HUES48 (cell line): ENCODE results near the gene RECQL5.

Source experiments
- H3K27ac ChIP-seq: one replicate; pipeline ENCODE4 v1.7.0; 2013; ENCODE audit warnings: low read depth, low read length, inconsistent platforms
- H3K27me3 ChIP-seq: 2 replicates; pipeline ENCODE4 v1.6.1; 2013; ENCODE audit warnings: mild to moderate bottlenecking, low read length; ENCODE audit not compliant: control insufficient read depth, insufficient read depth
- H3K36me3 ChIP-seq: 2 replicates; pipeline ENCODE4 v1.6.1; 2013; ENCODE audit warnings: low read length; ENCODE audit not compliant: control insufficient read depth, insufficient read depth
- H3K4me1 ChIP-seq: 2 replicates; pipeline ENCODE4 v1.6.1; 2013; ENCODE audit warnings: mild to moderate bottlenecking, low read length; ENCODE audit not compliant: control insufficient read depth, insufficient read depth
- H3K4me3 ChIP-seq: 2 replicates; pipeline ENCODE4 v1.5.1; 2013; ENCODE audit warnings: mild to moderate bottlenecking, low read depth, low read length
- H3K9ac ChIP-seq: 2 replicates; pipeline ENCODE4 v1.6.1; 2013; ENCODE audit warnings: mild to moderate bottlenecking, low read depth, low read length, moderate library complexity
- H3K9me3 ChIP-seq: 2 replicates; pipeline ENCODE4 v1.6.1; 2013; ENCODE audit warnings: low read length; ENCODE audit not compliant: control insufficient read depth, insufficient read depth

The RECQL5 gene

GRCh38 chr17:75647921-75648320 lies 19.0 kb downstream of the RECQL5 start:
- peaks cover 35% of the 10 kb centered on the region for H3K36me3 ChIP-seq
- H3K9me3 ChIP-seq = no peaks in the 10 kb centered on the region

GRCh38 chr17:75647061-75647460 lies 19.9 kb downstream of the RECQL5 start:
- Histone ChIP-seq H3K9me3 (no peaks in the 10 kb centered on the region), H3K9ac (no peak overlapping the region), H3K27ac (peak overlapping the region; percentile 90), H3K4me3 (no peak overlapping the region), H3K36me3 (peaks cover 35% of the 10 kb centered on the region), H3K27me3 (no peaks in the 10 kb centered on the region), H3K4me1 (peaks cover 15% of the 10 kb centered on the region)

More at GRCh38 chr17:75647921-75648320, 19.0 kb downstream of the RECQL5 start:
- Histone ChIP-seq H3K4me3 (no peak overlapping the region), H3K4me1 (peaks cover 8% of the 10 kb centered on the region), H3K27ac (no peak overlapping the region), H3K9ac (no peak overlapping the region), H3K27me3 (no peaks in the 10 kb centered on the region)

DNA sequence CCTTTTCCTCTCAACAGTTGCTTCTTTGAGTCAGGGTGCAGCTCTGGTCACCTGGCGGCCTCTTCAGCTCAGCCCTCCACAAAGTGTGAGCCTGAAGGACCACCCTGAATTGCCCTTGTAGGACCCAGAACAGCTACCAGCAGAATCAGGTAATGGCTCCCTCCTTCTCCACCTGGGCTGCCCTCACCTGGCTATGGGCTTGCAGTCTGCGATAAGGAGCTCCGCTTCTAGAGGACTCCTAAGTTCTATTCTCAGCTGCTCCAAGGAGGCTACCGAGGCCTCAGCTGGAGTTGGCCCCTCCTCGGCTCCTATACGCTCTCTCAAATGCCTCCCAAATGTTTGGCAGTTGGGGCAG lies 20.3 kb downstream of the RECQL5 start:
- Histone ChIP-seq H3K4me3 (no peak overlapping the region), H3K4me1 (peaks cover 15% of the 10 kb centered on the region), H3K36me3 (peaks cover 33% of the 10 kb centered on the region), H3K9ac (no peak overlapping the region), H3K9me3 (no peaks in the 10 kb centered on the region), H3K27me3 (no peaks in the 10 kb centered on the region), H3K27ac (peak overlapping the region; percentile 90)

GRCh38 chr17:75645889-75646637 lies 20.9 kb downstream of the RECQL5 start:
- H3K27ac ChIP-seq = peak overlapping the region; percentile 90
- H3K4me1 ChIP-seq = peaks cover 15% of the 10 kb centered on the region
- H3K9ac ChIP-seq = no peak overlapping the region
- H3K27me3 ChIP-seq = no peaks in the 10 kb centered on the region
- H3K36me3 ChIP-seq = peaks cover 28% of the 10 kb centered on the region
- H3K9me3 ChIP-seq = no peaks in the 10 kb centered on the region
- no peak overlapping the region for H3K4me3 ChIP-seq

DNA sequence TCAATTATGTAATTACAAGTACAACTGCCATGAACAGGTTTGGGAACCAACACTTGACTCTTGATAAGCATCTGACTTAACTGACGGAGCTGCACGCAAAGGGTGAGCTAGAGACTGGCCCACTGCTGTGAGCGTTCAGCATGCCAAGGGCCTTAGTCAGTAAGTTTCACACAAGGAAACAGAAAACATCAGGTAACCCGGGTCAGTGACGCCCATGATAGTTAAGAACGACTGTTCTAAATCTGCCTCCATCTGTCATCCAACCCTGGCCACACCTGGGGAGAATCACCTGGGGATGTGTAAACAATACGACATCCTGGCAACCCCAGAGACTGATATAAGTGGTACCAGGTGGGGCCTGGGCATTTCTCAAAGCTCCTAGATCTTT lies 21.5 kb downstream of the RECQL5 start:
- Histone ChIP-seq H3K27me3 (no peaks in the 10 kb centered on the region), H3K9me3 (no peaks in the 10 kb centered on the region), H3K36me3 (peaks cover 22% of the 10 kb centered on the region), H3K27ac (peak overlapping the region; percentile 90), H3K9ac (no peak overlapping the region), H3K4me1 (peaks cover 15% of the 10 kb centered on the region), H3K4me3 (no peak overlapping the region)

DNA sequence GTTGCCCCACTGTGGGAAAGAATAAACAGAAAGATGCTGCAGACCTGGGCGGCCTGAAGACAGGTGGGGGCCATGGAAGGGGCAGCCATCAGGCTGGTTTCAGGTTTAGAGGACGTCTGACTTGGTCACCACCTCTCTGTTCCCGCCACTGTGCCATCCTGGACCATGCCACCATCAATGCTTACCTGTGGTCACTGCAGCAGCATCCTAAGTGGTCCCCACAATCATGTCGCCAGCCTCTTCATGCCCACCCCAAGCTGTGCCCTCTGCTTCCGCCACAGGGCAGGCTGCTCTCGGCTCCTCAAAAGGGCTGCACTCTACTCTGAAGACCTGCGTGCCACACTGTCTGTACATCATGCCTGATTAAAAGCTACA lies 23.3 kb downstream of the RECQL5 start:
- no peaks in the 10 kb centered on the region for H3K9me3 ChIP-seq
- peak overlapping the region; percentile 79 for H3K27ac ChIP-seq
- H3K4me1 ChIP-seq = peaks cover 15% of the 10 kb centered on the region
- no peak overlapping the region for H3K4me3 ChIP-seq
- peak overlapping the region; percentile 27; the same call in 1 of the 2 replicates for H3K9ac ChIP-seq
- no peaks in the 10 kb centered on the region for H3K27me3 ChIP-seq
- H3K36me3 ChIP-seq = peaks cover 6% of the 10 kb centered on the region

- H3K9ac ChIP-seq = peak overlapping the region; percentile 27; the same call in 1 of the 2 replicates
- H3K4me1 ChIP-seq = peaks cover 15% of the 10 kb centered on the region
- peaks cover 5% of the 10 kb centered on the region; the same call in 1 of the 2 replicates for H3K36me3 ChIP-seq
- H3K4me3 ChIP-seq = 0 out of 2 replicates have a peak overlapping the region, but pooled peaks have one; percentile 9
- H3K9me3 ChIP-seq = no peaks in the 10 kb centered on the region
- peak overlapping the region; percentile 79 for H3K27ac ChIP-seq
- H3K27me3 ChIP-seq = no peaks in the 10 kb centered on the region
These were observed 23.9 kb downstream of the RECQL5 start for GRCh38 chr17:75642784-75643642.

DNA sequence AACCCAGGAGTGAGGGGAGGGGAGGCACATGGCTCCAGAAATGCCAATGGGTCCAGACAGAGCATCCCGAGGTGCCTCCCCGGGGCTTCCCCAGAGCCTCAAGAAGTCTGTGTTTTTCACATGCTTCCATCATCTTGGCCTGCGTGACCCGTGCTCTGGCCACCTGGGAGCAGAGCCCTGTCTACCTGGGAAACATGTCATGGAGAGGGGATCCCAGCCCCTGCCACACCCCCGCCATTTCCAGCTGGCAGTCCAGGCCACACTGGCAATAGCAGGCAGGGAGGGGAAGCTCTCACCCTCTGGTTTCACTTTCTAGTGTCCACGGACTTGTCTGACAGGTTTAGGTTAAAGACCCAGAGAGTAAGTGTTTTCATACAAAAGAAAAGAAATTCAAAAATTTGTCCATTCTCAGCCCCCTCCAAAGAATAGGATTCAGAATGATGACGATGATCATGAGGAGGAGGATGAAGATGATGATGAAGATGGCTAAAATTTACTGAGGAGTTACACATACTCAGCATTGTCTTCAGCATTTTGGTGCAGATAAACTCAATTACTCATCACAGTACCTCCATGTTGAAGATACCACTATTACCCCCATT lies 24.7 kb downstream of the RECQL5 start:
- Histone ChIP-seq H3K4me1 (peaks cover 15% of the 10 kb centered on the region), H3K36me3 (peaks cover 4% of the 10 kb centered on the region; the same call in 1 of the 2 replicates), H3K9me3 (no peaks in the 10 kb centered on the region), H3K9ac (no peak overlapping the region), H3K4me3 (no peak overlapping the region), H3K27ac (peak overlapping the region; percentile 79), H3K27me3 (no peaks in the 10 kb centered on the region)

- Histone ChIP-seq H3K9me3 (no peaks in the 10 kb centered on the region), H3K36me3 (peaks cover 4% of the 10 kb centered on the region; the same call in 1 of the 2 replicates), H3K4me1 (peaks cover 15% of the 10 kb centered on the region), H3K27ac (no peak overlapping the region), H3K9ac (no peak overlapping the region), H3K4me3 (no peak overlapping the region), H3K27me3 (no peaks in the 10 kb centered on the region)
These were observed 25.6 kb downstream of the RECQL5 start for GRCh38 chr17:75641343-75641742.

GRCh38 chr17:75640556-75641119 lies 26.3 kb downstream of the RECQL5 start:
- Histone ChIP-seq H3K4me3 (no peak overlapping the region), H3K36me3 (peaks cover 4% of the 10 kb centered on the region; the same call in 1 of the 2 replicates), H3K9me3 (no peaks in the 10 kb centered on the region), H3K4me1 (peaks cover 15% of the 10 kb centered on the region), H3K27ac (no peak overlapping the region), H3K9ac (no peak overlapping the region), H3K27me3 (no peaks in the 10 kb centered on the region)
